Fibroblast of pulmonary artery (primary cell): ENCODE data around the gene CACNA1D.

Source experiments
- DNase-seq: peaks from one replicate; pipeline ENCODE4 v3.0.0-alpha.2; 2010; ENCODE audit warnings: low read depth
- H3K4me3 ChIP-seq: replicated peaks from 2 replicates; pipeline ENCODE4 v1.5.1; 2011; ENCODE audit warnings: low read depth, mild to moderate bottlenecking, control low read depth, low read length, moderate library complexity
- CTCF ChIP-seq: IDR thresholded peaks from 2 replicates; pipeline ENCODE4 v1.5.1; 2011; ENCODE audit warnings: mild to moderate bottlenecking, control low read depth, low read length, inconsistent platforms; ENCODE audit errors: missing control alignments

The CACNA1D gene

GRCh38 chr3:53486961-53487654 is 7.3 kb upstream of the CACNA1D start:
- DNase-seq, result no peak
- no peak for TF ChIP-seq CTCF
- H3K4me3 ChIP-seq, result no peak overlapping the region

GRCh38 chr3:53489386-53489785 is 5.0 kb upstream of the CACNA1D start:
- H3K4me3 ChIP-seq, result no peak overlapping the region
- no peak for DNase-seq
- TF ChIP-seq CTCF, result no peak

GRCh38 chr3:53489787-53490458 is 4.5 kb upstream of the CACNA1D start:
- DNase-seq, result no peak
- TF ChIP-seq CTCF, result no peak
- no peak overlapping the region for H3K4me3 ChIP-seq

- H3K4me3 ChIP-seq, result no peak overlapping the region
- no peak for DNase-seq
- TF ChIP-seq CTCF, result no peak
These were observed 3.9 kb upstream of the CACNA1D start for GRCh38 chr3:53490459-53490968.

GRCh38 chr3:53491276-53491675 is 3.1 kb upstream of the CACNA1D start:
- TF ChIP-seq CTCF, result no peak
- no peak for DNase-seq
- no peak overlapping the region for H3K4me3 ChIP-seq

- TF ChIP-seq CTCF, result no peak
- no peak overlapping the region for H3K4me3 ChIP-seq
- no peak for DNase-seq
These were observed 832 bp upstream of the CACNA1D start for GRCh38 chr3:53493595-53493962.
